PC-3 (cell line): ENCODE results near the gene OTOS. TPM values are rescaled to one million over a fixed set of nuclear protein-coding genes. Genes with fewer than 3 reads are reported as not detected.
A peak's percentile ranks its signal among the peaks of the same experiment; 100 is the strongest.

ENCODE experiments used
- ATAC-seq: fragments of 200-7000 bp; cut with Tn5 transposase; 2 replicates; pipeline ENCODE4 v1.9.1; 2020; ENCODE audit warnings: mild to moderate bottlenecking, moderate library complexity
- BruUV-seq: library from RNA; stranded (reverse); fragments of 400-500 nt; replicated peaks from 2 replicates; lab custom pipeline; 2021; lab: Mats Ljungman, UMichigan
- CTCF ChIA-PET: fragments of 300-600 bp; sonication (Branson Sonifier 250); formaldehyde crosslinking; loops from one replicate; lab custom pipeline; 2022; ENCODE audit warnings: antibody characterized with exemption; lab: Charles Lee
- POLR2A ChIA-PET: fragments of 300-600 bp; sonication (Branson Sonifier 250); formaldehyde crosslinking; loops from one replicate; lab custom pipeline; 2022; ENCODE audit warnings: antibody characterized with exemption; ENCODE audit not compliant: unreplicated experiment; lab: Charles Lee
- DNase-seq: peaks from one replicate; pipeline ENCODE4 v3.0.0-alpha.2; 2015
- H2AFZ ChIP-seq: fragments of 300-600 bp; sonication (generic); 2 replicates; pipeline ENCODE4 v1.6.0; 2016; ENCODE audit warnings: antibody characterized with exemption, low read length
- H3F3A ChIP-seq: fragments of 300-600 bp; sonication (generic); one replicate; pipeline ENCODE4 v1.6.0; 2017; ENCODE audit warnings: antibody characterized with exemption, low read length, control low read depth, mild to moderate bottlenecking; ENCODE audit not compliant: unreplicated experiment
- H3K27ac ChIP-seq: fragments of 300-600 bp; sonication (generic); 2 replicates; pipeline ENCODE4 v1.5.1; 2016; ENCODE audit warnings: mild to moderate bottlenecking, low read length
- H3K27me3 ChIP-seq: fragments of 300-600 bp; sonication (generic); 2 replicates; pipeline ENCODE4 v1.6.1; 2016; ENCODE audit warnings: low read length, mixed read lengths
- H3K36me3 ChIP-seq: fragments of 300-600 bp; sonication (generic); 2 replicates; pipeline ENCODE4 v1.6.1; 2016; ENCODE audit warnings: low read depth, mixed run types, low read length, mixed read lengths
- H3K4me1 ChIP-seq: fragments of 300-600 bp; sonication (generic); 2 replicates; pipeline ENCODE4 v1.5.1; 2016; ENCODE audit warnings: low read length; ENCODE audit not compliant: insufficient read depth
- H3K4me2 ChIP-seq: fragments of 300-600 bp; sonication (generic); 2 replicates; pipeline ENCODE4 v1.6.0; 2016; ENCODE audit warnings: low read length
- H3K4me3 ChIP-seq: fragments of 300-600 bp; sonication (generic); 2 replicates; pipeline ENCODE4 v1.5.1; 2016; ENCODE audit warnings: mild to moderate bottlenecking, low read length, mixed read lengths
- H3K79me2 ChIP-seq: fragments of 300-600 bp; sonication (generic); 2 replicates; pipeline ENCODE4 v1.6.1; 2017; ENCODE audit warnings: low read length, mixed read lengths
- H3K9ac ChIP-seq: fragments of 300-600 bp; sonication (generic); 2 replicates; pipeline ENCODE4 v1.6.0; 2016; ENCODE audit warnings: mild to moderate bottlenecking, low read length
- H3K9me2 ChIP-seq: fragments of 300-600 bp; sonication (generic); replicated peaks from 2 replicates; pipeline ENCODE4 v1.6.1; 2016; ENCODE audit warnings: mixed run types, low read length, mixed read lengths
- H3K9me3 ChIP-seq: fragments of 300-600 bp; sonication (generic); 2 replicates; pipeline ENCODE4 v1.6.1; 2016; ENCODE audit warnings: low read length, mixed read lengths
- H4K20me1 ChIP-seq: fragments of 300-600 bp; sonication (generic); 2 replicates; pipeline ENCODE4 v1.6.1; 2016; ENCODE audit warnings: low read length, mixed read lengths
- CTCF ChIP-seq: fragments of 300-600 bp; sonication (generic); conservative IDR thresholded peaks from 2 replicates; pipeline ENCODE4 v1.5.1; 2017; ENCODE audit warnings: antibody characterized with exemption, low read depth, mild to moderate bottlenecking, low read length
- EZH2 ChIP-seq: fragments of 300-600 bp; sonication (generic); IDR thresholded peaks from one replicate; pipeline ENCODE4 v1.6.1; 2017; ENCODE audit warnings: antibody characterized with exemption, mild to moderate bottlenecking, low read length; ENCODE audit not compliant: unreplicated experiment
- EZH2phosphoT487 ChIP-seq: fragments of 300-600 bp; sonication (generic); IDR thresholded peaks from 2 replicates; pipeline ENCODE4 v1.6.1; 2018; ENCODE audit warnings: mild to moderate bottlenecking, antibody characterized with exemption, low read length, borderline replicate concordance
- intact Hi-C: fragments of 100-400 bp; cut with micrococcal nuclease; formaldehyde crosslinking; loops from 2 replicates; pipeline ENCODE4 v1.9.0; 2023
- total RNA-seq: library from RNA; depleted of rRNA; stranded (reverse); fragments of >200 nt; gene quantifications from 2 replicates; pipeline ENCODE4 v1.2.3, GENCODE V29; 2014

OTOS gene
- total RNA-seq, 1 experiment from 2014 or later: not detected

GRCh38 chr2:240135706-240136012, 4.8 kb downstream of the OTOS start:
- TF ChIP-seq CTCF (no peak), EZH2phosphoT487 (no peak), EZH2 (no peak)
- intact Hi-C loops: loop anchor here (1.0 kb wide), 1 partner anchor 110 kb away; the partner anchor contains the start of gene NDUFA10
- DNase-seq (no peak), ATAC-seq (no peak; the same call in 1 of the 2 replicates)
- Histone ChIP-seq H3K9ac (peak overlapping the region; percentile 94), H3K4me2 (peak overlapping the region; percentile 100), H3K36me3 (peaks cover 14% of the 10 kb centered on the region), H3F3A (no peaks in the 10 kb centered on the region), H3K27me3 (no peaks in the 10 kb centered on the region), H3K4me3 (peak overlapping the region; percentile 99), H2AFZ (peak overlapping the region; percentile 99), H4K20me1 (peaks cover 10% of the 10 kb centered on the region; the same call in 1 of the 2 replicates), H3K4me1 (peaks cover 24% of the 10 kb centered on the region), H3K9me3 (no peaks in the 10 kb centered on the region), H3K79me2 (peaks cover 34% of the 10 kb centered on the region), H3K27ac (no peak overlapping the region), H3K9me2 (no peaks in the 10 kb centered on the region)
- CTCF ChIA-PET: no interaction called here
- POLR2A ChIA-PET: no interaction called here
- BruUV-seq: TSS peak; percentile 44

- Histone ChIP-seq H3K9me3 (no peaks in the 10 kb centered on the region), H3K79me2 (peaks cover 34% of the 10 kb centered on the region), H3K4me1 (peaks cover 24% of the 10 kb centered on the region), H3K9me2 (no peaks in the 10 kb centered on the region), H3F3A (no peaks in the 10 kb centered on the region), H3K27ac (no peak overlapping the region), H4K20me1 (peaks cover 10% of the 10 kb centered on the region; the same call in 1 of the 2 replicates), H3K4me2 (peak overlapping the region; percentile 100), H2AFZ (no peak overlapping the region; the same call in 1 of the 2 replicates), H3K4me3 (peak overlapping the region; percentile 99), H3K9ac (peak overlapping the region; percentile 94), H3K36me3 (peaks cover 14% of the 10 kb centered on the region), H3K27me3 (no peaks in the 10 kb centered on the region)
- intact Hi-C loops: no loop called here
- TF ChIP-seq EZH2 (no peak), CTCF (no peak), EZH2phosphoT487 (no peak)
- ChIA-PET CTCF (no interaction called here), POLR2A (no interaction called here)
- ATAC-seq: no peak
- DNase-seq: no peak
- BruUV-seq: no TSS peak
Measured at GRCh38 chr2:240134956-240135520, 5.4 kb downstream of the OTOS start.

- Histone ChIP-seq H3K9me2 (no peaks in the 10 kb centered on the region), H3F3A (no peaks in the 10 kb centered on the region), H3K79me2 (peaks cover 34% of the 10 kb centered on the region), H3K9me3 (no peaks in the 10 kb centered on the region), H3K27ac (no peak overlapping the region), H3K36me3 (peaks cover 18% of the 10 kb centered on the region), H3K9ac (peak overlapping the region; percentile 94; the same call in 1 of the 2 replicates), H3K27me3 (no peaks in the 10 kb centered on the region), H4K20me1 (peaks cover 10% of the 10 kb centered on the region; the same call in 1 of the 2 replicates), H2AFZ (no peak overlapping the region), H3K4me1 (peaks cover 24% of the 10 kb centered on the region), H3K4me2 (peak overlapping the region; percentile 100), H3K4me3 (peak overlapping the region; percentile 99)
- no TSS peak for BruUV-seq
- intact Hi-C loops: no loop called here
- DNase-seq: no peak
- CTCF ChIA-PET: no interaction called here
- no peak for TF ChIP-seq EZH2phosphoT487
- TF ChIP-seq EZH2: no peak
- no peak for TF ChIP-seq CTCF
- POLR2A ChIA-PET: no interaction called here
- ATAC-seq: no peak
Measured at GRCh38 chr2:240134466-240134865, 6.0 kb downstream of the OTOS start.
